ENCODE results near the gene TMEM97.

- TF ChIP-seq CTCF (IDR thresholded peaks at IDR 0.05) (no peak), POLR2A (IDR thresholded peaks at IDR 0.05) (no peak), POLR2AphosphoS5 (IDR thresholded peaks at IDR 0.05) (no peak), EP300 (IDR thresholded peaks at IDR 0.05) (no peak)
Observed at GRCh38 chr17:28343491-28343932, 24.5 kb downstream of the TMEM97 start.
